ENCODE data around the gene RNF225.

DNA sequence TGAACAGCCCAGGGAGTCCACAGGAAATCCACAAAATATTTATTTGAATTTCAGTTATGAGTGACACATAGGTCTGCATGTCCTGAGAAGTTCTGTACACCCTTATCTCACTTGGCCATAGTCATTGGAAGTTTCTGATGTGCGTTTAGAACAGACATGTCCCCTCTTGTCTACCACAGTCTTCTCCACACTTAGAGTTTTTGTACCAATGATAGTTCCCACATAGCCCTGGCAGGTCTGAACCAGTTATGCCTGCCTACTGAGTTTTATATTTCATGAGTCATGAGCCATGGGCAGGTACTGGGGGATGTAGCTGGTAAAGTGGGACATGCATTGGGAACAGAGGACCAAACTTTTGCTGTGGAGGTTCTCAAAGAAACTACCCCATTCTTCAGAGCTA is 33.2 kb downstream of the RNF225 start:
- TF ChIP-seq POLR2A (IDR thresholded peaks at IDR 0.05) = no peak
- TF ChIP-seq, protein P1, sequence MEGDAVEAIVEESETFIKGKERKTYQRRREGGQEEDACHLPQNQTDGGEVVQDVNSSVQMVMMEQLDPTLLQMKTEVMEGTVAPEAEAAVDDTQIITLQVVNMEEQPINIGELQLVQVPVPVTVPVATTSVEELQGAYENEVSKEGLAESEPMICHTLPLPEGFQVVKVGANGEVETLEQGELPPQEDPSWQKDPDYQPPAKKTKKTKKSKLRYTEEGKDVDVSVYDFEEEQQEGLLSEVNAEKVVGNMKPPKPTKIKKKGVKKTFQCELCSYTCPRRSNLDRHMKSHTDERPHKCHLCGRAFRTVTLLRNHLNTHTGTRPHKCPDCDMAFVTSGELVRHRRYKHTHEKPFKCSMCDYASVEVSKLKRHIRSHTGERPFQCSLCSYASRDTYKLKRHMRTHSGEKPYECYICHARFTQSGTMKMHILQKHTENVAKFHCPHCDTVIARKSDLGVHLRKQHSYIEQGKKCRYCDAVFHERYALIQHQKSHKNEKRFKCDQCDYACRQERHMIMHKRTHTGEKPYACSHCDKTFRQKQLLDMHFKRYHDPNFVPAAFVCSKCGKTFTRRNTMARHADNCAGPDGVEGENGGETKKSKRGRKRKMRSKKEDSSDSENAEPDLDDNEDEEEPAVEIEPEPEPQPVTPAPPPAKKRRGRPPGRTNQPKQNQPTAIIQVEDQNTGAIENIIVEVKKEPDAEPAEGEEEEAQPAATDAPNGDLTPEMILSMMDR (IDR thresholded peaks at IDR 0.05) = no peak
- no peak for TF ChIP-seq POLR2AphosphoS5 (IDR thresholded peaks at IDR 0.05; ENCODE audit: insufficient read depth in 1 of 2, low read depth in 1 of 2)
